Measurements from ENCODE around the gene MTA1.

The MTA1 gene

GRCh38 chr14:105411017-105411941 lies 8.3 kb upstream of the MTA1 start:
- DNase-seq: peak; percentile 52 to 83 (median 81)

DNA sequence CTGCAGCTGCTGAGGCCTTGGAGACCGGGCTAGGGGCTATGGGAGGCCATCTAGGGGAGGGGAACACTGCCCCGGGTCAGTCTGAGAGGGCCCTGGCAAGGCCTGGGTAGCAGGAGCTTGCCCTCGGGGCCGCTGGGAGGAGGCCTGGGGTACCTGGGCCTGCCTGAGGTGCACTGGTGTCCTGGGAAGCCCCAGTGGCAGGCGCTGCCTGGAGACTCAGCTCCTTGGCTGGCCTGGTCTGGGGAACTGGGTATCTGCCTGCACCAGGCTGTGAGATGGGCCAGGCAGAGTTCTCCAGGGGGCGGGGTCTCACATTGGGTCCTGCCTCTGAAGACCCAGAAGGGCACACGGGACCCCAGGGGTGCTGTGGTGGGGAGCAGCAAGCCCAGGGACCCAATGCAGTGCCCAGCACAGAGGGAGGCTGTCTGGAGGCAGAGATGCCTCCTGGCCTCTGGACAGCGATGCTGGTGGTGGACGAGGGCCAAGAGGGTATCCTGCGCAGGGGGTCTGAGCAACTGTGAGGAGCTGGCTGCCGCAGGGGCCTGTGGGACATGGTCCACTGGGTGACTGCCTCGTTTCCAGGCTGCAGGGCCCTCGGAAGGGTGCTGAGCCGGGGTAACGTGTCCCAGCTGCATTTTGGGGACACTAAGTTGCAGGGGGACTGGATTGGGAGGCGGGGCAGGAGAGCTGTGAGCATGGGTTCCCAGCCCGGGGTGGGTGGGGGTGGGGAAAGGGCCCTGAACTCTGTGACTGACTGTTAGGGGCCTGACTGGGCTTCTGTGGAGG lies 7.4 kb upstream of the MTA1 start:
- no peak for DNase-seq

DNA sequence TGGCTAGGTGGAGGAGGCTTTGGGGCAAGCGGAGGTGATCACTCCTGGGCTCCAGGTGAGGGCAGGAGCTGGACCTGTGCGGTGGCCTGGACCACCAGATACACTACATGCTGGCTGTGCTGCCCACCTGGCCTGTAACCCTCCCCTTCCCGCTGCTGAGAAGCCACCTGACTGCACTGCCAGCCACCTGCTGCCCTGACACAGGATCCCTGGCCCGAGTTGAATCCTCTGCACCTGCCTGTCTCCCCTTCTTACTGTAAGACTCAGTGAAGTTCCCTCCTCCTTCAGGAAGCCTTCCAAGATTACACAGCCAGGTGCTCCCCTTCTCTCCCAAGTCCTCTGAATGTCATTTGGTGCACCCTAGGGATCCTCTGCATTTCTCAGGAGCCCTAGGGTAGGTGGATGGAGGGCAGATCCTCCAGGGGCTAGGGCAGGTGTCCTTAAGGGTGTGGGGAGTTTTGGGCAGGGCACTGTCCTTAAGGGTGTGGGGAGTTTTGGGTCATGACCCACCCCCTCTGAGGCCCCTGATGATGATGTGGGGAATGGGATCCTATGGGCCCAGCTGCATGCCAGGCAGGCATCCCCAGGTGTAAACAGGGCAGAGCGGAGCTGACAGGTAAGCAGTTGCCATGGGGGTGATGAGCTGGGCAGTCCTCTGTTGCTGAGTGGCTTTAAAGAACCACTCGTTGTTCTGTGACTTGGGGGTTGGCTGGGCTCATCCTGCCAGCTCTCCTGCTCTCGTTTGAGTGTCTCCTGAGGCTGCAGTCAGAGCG lies 6.7 kb upstream of the MTA1 start:
- peak in 1 of 3 experiments; percentile 23 for DNase-seq

DNA sequence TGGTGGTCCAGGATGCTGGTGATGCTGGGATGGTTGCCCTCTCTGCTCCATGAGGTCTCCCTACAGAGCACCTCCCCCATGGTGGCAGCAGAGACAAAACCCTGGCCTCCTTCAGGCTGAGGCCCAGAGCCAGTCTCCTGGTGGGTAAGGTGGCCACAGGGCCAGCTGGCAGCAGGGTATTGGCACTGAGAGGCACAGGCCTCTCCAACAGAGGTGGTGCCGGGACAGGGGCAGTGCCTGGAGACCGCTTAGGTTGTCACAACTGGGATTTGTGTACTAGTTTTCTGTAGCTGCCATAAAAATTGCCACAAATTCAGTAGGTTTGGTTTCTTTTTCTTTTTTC lies 6.1 kb upstream of the MTA1 start:
- DNase-seq: no peak

DNA sequence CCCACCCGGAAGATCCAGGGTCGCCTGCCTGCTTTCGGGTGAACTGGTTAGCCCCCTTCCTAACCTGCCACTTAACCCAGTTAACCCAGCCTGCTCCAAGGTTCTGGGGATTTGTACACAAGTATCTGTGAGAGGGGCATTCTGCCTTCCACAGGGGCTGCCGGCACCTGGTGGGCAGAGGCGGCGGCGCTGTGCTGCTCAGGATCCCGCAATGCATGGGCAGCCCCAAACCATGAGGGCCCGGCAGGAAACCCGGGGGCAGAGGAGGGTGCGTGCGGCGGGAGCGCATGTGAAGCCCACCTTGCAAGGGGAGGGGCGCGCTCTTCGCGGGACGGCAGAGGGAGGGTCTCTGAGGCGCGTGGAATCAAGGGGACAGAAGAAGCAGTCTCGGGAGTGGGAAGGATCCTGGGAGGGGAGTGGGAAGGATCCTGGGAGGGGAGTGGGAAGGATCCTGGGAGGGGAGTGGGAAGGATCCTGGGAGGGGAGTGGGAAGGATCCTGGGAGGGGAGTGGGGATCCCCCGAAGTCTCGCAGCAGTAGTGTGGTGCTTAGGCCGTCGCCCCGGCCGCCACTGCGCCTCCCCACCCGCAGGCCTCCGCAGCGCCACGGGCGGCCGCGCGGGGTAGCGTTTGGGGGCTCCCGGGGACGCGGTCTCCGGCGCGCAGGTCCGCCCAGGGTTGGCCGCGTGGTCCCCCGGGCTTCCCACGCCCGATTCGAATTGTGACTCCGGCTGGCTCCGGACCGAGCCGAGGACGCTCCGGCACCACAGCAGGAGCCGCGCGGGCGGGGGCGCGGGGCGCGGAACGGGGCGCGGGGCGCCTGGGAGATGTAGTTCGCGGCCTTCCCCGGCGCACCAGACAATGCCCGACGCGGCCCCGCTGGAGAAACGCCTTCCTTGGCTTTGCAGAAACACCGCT lies 4.9 kb upstream of the MTA1 start:
- peak; percentile 76 to 87 (median 84) for DNase-seq

GRCh38 chr14:105415481-105416428 lies 3.9 kb upstream of the MTA1 start:
- no peak for DNase-seq

DNA sequence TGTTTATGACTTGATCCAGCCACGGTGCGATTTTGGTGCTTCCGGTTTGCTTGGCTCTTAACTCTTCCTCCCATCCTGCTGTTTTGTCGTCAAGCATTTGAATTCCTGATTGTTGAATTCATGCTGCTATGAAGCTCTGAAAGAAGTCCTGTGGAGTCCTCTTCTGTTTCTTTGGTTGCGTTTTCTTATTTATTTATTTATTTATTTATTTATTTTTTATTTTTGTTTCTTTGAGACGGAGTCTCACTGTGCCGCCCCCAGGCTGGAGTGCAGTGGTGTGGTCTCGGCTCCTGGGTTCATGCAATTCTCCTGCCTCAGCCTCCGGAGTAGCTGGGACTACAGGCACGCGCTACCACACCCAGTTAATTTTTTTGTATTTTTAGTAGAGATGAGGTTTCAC lies 3.0 kb upstream of the MTA1 start:
- no peak for DNase-seq

GRCh38 chr14:105417690-105418121 lies 1.9 kb upstream of the MTA1 start:
- no peak for DNase-seq

- DNase-seq: peak in 2 of 3 experiments; percentile 47 to 71
Observed at GRCh38 chr14:105418269-105419194, 1.1 kb upstream of the MTA1 start.

- DNase-seq: no peak
Observed at GRCh38 chr14:105420101-105420973, 710 bp downstream of the MTA1 start.

GRCh38 chr14:105420974-105421674 lies 1.5 kb downstream of the MTA1 start:
- DNase-seq: no peak

DNA sequence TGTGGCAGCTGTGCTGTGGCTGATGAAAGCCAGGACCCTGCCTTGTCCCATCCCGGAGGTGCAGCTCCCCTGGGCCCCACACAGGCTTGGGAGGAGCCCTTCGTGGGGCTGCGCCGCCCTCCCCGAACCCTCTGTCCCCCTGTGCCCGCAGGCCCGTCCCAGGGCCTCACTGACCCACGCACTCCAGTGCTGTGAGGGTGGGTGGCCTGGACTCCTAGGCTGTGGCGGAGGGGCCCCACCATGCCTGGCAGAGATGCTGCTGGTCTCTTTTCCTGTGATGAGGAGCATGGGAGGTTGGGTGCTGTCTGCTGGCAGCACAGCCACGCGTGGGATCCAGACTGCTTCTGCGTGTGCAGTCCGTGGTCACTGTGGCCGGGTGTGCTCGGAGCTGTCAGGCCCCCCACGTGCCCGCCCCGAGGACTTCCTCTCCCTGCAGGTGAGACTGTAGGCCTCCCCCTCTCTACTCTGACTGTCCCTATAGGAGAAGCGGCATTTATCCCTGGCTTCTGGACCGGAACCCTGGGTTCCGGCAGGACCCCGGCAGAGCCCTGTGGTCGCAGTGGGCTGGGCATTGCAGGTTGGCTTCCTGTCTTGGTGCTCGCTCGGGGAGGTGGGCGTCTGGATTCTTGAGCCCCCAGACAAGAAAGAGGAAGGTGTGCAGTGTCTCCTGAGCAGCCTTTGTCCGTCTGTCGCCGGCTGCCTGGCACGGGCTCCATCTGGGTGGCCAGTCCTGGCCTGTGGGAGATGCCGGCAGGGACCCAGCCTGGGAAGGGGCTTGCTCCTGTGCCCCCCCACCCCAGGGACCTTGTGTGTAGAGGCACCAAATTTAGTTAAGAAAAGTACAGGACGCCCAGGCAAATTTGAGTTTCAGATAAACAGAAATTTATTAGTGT lies 2.3 kb downstream of the MTA1 start:
- DNase-seq: no peak

- DNase-seq: no peak
Observed at GRCh38 chr14:105422695-105423487, 3.3 kb downstream of the MTA1 start.

DNA sequence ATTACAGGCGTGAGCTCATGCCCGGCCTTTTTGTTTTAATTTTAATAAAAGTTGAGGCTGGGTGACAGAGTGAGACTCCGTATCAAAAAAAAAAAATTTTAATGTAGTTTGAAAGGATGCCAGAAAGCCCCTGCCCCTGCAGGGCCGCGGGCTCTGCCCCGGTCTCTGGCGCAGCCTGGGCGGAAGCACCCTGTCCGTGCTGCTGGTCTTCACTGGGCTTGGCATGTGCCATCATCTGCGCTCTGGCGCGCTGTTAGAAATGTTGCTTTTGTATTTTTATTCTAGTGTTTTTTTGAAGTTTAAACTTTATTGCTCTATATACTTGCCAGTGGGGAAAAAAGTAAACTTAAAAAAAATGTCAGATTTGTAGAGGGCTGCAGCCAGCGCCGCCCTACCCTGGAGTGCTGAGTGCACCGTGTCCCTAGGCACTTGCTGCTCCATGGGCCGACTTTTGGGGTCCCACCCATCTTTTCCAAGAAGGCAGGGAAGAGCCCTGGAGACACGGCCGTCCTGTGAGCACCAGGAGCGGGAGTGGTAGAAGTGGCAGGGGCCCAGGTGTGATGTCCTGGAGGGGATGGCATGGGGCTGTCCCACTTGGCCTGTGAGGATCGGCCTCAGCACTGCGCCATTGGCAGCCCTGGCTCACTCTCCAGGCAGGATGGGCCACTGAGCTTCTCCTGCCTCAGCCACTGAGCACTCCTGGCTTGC lies 4.0 kb downstream of the MTA1 start:
- no peak for DNase-seq

DNA sequence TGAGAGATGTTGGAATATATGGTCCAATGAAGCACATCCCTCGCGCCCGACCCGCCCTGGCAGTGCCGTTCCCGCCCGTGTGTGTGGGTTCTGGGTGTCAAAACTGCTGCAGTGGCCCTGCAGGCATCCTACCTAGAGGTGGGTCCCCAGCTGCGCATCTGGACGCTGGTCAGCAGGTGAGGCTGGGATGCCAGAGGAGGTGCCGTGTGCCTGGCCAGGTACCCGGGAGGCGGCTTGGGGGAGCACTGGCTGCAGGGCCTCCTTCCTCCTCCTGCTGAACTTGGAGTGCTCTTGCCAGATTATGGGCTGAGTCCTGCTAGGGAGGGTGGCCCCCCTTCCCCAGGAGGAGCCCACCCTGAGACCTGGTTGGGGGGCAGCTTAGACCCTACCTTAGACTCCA lies 5.2 kb downstream of the MTA1 start:
- no peak for DNase-seq
